ENCODE results near the gene HEPN1.

The HEPN1 gene

GRCh38 chr11:124918950-124919349 lies at the start of gene HEPN1:
Gene HEPN1 (plus strand): TSS chr11:124919250.
- TF ChIP-seq, protein P1, sequence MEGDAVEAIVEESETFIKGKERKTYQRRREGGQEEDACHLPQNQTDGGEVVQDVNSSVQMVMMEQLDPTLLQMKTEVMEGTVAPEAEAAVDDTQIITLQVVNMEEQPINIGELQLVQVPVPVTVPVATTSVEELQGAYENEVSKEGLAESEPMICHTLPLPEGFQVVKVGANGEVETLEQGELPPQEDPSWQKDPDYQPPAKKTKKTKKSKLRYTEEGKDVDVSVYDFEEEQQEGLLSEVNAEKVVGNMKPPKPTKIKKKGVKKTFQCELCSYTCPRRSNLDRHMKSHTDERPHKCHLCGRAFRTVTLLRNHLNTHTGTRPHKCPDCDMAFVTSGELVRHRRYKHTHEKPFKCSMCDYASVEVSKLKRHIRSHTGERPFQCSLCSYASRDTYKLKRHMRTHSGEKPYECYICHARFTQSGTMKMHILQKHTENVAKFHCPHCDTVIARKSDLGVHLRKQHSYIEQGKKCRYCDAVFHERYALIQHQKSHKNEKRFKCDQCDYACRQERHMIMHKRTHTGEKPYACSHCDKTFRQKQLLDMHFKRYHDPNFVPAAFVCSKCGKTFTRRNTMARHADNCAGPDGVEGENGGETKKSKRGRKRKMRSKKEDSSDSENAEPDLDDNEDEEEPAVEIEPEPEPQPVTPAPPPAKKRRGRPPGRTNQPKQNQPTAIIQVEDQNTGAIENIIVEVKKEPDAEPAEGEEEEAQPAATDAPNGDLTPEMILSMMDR (IDR thresholded peaks at IDR 0.05): no peak

- TF ChIP-seq, protein P1 (IDR thresholded peaks at IDR 0.05): no peak
These were observed 49.7 kb upstream of the HEPN1 start for GRCh38 chr11:124869331-124869730.

DNA sequence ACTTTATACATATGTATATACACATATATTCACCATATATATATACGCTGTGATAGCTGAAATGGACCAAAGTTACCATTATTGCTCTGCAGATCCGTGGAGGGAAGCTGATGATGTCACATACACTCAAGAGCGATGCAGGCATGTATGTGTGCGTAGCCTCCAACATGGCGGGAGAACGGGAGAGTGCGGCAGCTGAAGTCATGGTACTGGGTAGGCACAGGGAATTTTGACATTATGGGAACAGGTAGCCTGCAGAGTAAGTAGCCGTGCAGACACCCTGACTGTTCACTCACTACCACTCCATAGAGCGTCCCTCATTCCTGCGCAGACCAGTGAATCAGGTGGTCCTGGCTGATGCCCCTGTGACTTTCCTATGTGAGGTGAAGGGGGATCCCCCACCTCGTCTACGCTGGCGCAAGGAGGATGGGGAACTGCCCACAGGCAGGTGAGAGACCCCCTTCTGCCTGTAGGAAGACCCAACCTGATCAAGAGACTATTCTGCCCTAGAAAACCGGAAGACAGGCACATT lies 49.1 kb upstream of the HEPN1 start:
- TF ChIP-seq, protein P1 (IDR thresholded peaks at IDR 0.05): no peak

- TF ChIP-seq, protein P1 (IDR thresholded peaks at IDR 0.05): no peak
These were observed 48.6 kb upstream of the HEPN1 start for GRCh38 chr11:124870430-124870829.

DNA sequence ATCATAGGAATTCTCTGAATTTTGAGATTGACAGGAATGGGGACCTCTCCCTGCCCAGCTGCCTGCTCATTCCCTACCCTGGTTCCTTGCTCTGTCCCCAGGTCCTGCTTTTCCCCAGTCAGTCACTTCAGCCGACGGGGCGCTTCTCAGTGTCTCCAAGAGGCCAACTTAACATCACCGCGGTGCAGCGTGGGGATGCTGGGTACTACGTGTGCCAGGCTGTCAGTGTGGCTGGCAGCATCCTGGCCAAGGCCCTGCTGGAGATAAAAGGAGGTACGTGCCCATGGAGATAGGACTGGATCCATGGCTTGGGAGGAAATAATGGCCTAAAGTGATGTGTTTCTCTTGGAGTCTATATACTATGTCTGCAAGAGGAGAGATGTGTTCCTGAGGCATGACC lies 46.8 kb upstream of the HEPN1 start:
- TF ChIP-seq, protein P1 (IDR thresholded peaks at IDR 0.05): no peak

DNA sequence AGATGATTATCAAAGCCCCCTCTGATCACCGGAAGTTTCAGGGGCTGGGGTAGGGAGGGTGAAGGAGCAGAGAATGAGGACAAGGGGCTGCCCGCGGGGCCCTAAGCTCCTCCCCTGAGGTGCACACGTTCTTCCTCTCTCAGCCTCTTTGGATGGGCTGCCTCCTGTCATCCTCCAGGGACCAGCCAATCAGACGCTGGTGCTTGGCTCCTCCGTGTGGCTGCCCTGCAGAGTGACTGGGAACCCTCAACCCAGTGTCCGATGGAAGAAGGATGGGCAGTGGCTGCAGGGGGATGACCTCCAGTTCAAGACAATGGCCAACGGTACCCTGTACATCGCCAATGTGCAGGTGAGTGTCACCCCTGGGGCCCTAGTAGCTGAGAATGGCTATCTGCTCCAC lies 46.3 kb upstream of the HEPN1 start:
- TF ChIP-seq, protein P1 (IDR thresholded peaks at IDR 0.05): no peak

- TF ChIP-seq, protein P1 (IDR thresholded peaks at IDR 0.05): no peak
These were observed 45.1 kb upstream of the HEPN1 start for GRCh38 chr11:124873951-124874350.

All from LNCAP (cell line).